SK-N-SH (cell line): ENCODE data around the gene OR6A2. TPM values are rescaled to one million over a fixed set of nuclear protein-coding genes. Genes with fewer than 3 reads are reported as not detected.

Experiments used
- CTCF ChIA-PET: fragments of 300-600, 350-600 bp; formaldehyde crosslinking; extraction: SDS; loops from one replicate; lab custom pipeline; 2021; lab: Yijun Ruan, JAX
- POLR2A ChIA-PET: fragments of 350-600 bp; sonication (Branson Sonifier 250); formaldehyde crosslinking; extraction: SDS; loops from one replicate; lab custom pipeline; 2020; ENCODE audit warnings: antibody characterized with exemption, inconsistent platforms; lab: Yijun Ruan, JAX
- DNase-seq: peaks from one replicate; pipeline ENCODE4 v3.0.0; 2012
- H2AFZ ChIP-seq: fragments of 200-600 bp; sonication (generic); 2 replicates; pipeline ENCODE4 v1.8.1; 2016; ENCODE audit warnings: antibody characterized with exemption, mild to moderate bottlenecking, low read depth
- H3F3A ChIP-seq: fragments of 200-600 bp; sonication (generic); replicated peaks from 2 replicates; pipeline ENCODE3; 2016; ENCODE audit warnings: antibody characterized with exemption, mild to moderate bottlenecking; ENCODE audit not compliant: insufficient read depth
- H3K27ac ChIP-seq, 2 experiments: fragments of 200-500 bp in 1 of 2; fragments of 200-600 bp in 1 of 2; sonication (Bioruptor generic) in 1 of 2; sonication (generic), shearing (Covaris generic) in 1 of 2; 2 replicates each; pipeline versions ENCODE4 v1.5.1 to v1.6.1; 2014 to 2016; ENCODE audit warnings: low read depth in 2 of 2, inconsistent platforms in 1 of 2, low read length in 1 of 2, mild to moderate bottlenecking in 1 of 2, mixed read lengths in 1 of 2
- H3K27me3 ChIP-seq: fragments of 200-600 bp; sonication (generic), shearing (Covaris generic); 2 replicates; pipeline ENCODE4 v1.6.1; 2016; ENCODE audit warnings: mixed run types; ENCODE audit not compliant: insufficient read depth
- H3K36me3 ChIP-seq, 2 experiments: fragments of 200-500 bp in 1 of 2; fragments of 200-600 bp in 1 of 2; sonication (Bioruptor generic) in 1 of 2; sonication (generic) in 1 of 2; replicated peaks in 1 of 2; 2 replicates each; pipeline versions ENCODE3 to v1.5.1; 2014 to 2016; ENCODE audit warnings: low read length in 1 of 2, mild to moderate bottlenecking in 1 of 2; ENCODE audit not compliant: insufficient read depth in 2 of 2, control insufficient read depth in 1 of 2
- H3K4me1 ChIP-seq, 2 experiments: fragments of 200-500 bp in 1 of 2; fragments of 200-600 bp in 1 of 2; sonication (Bioruptor generic) in 1 of 2; sonication (generic), shearing (Covaris generic) in 1 of 2; 2 replicates each; pipeline versions ENCODE4 v1.5.1 to v1.6.1; 2014 to 2016; ENCODE audit warnings: low read depth in 1 of 2, low read length in 1 of 2, mixed run types in 1 of 2; ENCODE audit not compliant: insufficient read depth in 2 of 2, control insufficient read depth in 1 of 2
- H3K4me2 ChIP-seq: fragments of 200-600 bp; sonication (generic), shearing (Covaris generic); 2 replicates; pipeline ENCODE4 v1.6.1; 2017; ENCODE audit warnings: mixed run types
- H3K4me3 ChIP-seq, 2 experiments: fragments of 200-500 bp in 1 of 2; fragments of 200-600 bp in 1 of 2; sonication (Bioruptor generic) in 1 of 2; sonication (generic), shearing (Covaris generic) in 1 of 2; 2 replicates each; pipeline versions ENCODE4 v1.5.1 to v1.8.1; 2014 to 2016; ENCODE audit warnings: low read depth in 2 of 2, inconsistent platforms in 1 of 2, low read length in 1 of 2, mild to moderate bottlenecking in 1 of 2, mixed read lengths in 1 of 2, moderate library complexity in 1 of 2
- H3K79me2 ChIP-seq: fragments of 200-600 bp; sonication (generic); 2 replicates; pipeline ENCODE4 v1.8.1; 2017; ENCODE audit warnings: mild to moderate bottlenecking; ENCODE audit not compliant: insufficient read depth
- H3K9ac ChIP-seq: fragments of 200-600 bp; sonication (generic); 2 replicates; pipeline ENCODE4 v1.6.1; 2017; ENCODE audit warnings: mixed run types
- H3K9me2 ChIP-seq: fragments of 200-600 bp; sonication (generic); 2 replicates; pipeline ENCODE4 v1.6.1; 2017; ENCODE audit warnings: mixed run types
- H3K9me3 ChIP-seq: fragments of 200-600 bp; sonication (generic); 2 replicates; pipeline ENCODE4 v1.6.1; 2017; ENCODE audit warnings: mixed run types, mild to moderate bottlenecking, moderate library complexity
- H4K20me1 ChIP-seq: fragments of 200-600 bp; sonication (generic); 2 replicates; pipeline ENCODE4 v1.6.1; 2017; ENCODE audit warnings: mild to moderate bottlenecking, mixed run types; ENCODE audit not compliant: insufficient read depth
- CHD2 ChIP-seq: fragments of 150-350 bp; IDR thresholded peaks from 2 replicates; pipeline ENCODE4 v1.6.1; 2018; ENCODE audit warnings: low read length; ENCODE audit not compliant: partially characterized antibody
- EP300 ChIP-seq, 2 experiments: IDR thresholded peaks; 2 replicates each; pipeline versions ENCODE4 v1.4.0 to v1.6.1; 2012; ENCODE audit warnings: borderline replicate concordance in 1 of 2, low read depth in 1 of 2, low read length in 1 of 2
- GATA2 ChIP-seq: sonication (generic); formaldehyde crosslinking; IDR thresholded peaks from 2 replicates; pipeline ENCODE4 v1.5.0; 2020; ENCODE audit warnings: mild to moderate bottlenecking, missing genetic modification reagents
- IRF3 ChIP-seq: fragments of 150-350 bp; IDR thresholded peaks from 2 replicates; pipeline ENCODE4 v1.6.1; 2016; ENCODE audit warnings: mild to moderate bottlenecking, low read depth, low read length
- MEF2A ChIP-seq: IDR thresholded peaks from 2 replicates; pipeline ENCODE4 v1.4.0; 2012; ENCODE audit warnings: low read depth, borderline replicate concordance
- MXI1 ChIP-seq: IDR thresholded peaks from 2 replicates; pipeline ENCODE4 v1.6.1; 2012; ENCODE audit warnings: mild to moderate bottlenecking, low read depth, low read length, improper control_type of control experiment
- NRF1 ChIP-seq: IDR thresholded peaks from 2 replicates; pipeline ENCODE4 v1.6.1; 2012; ENCODE audit warnings: low read depth, mild to moderate bottlenecking, low read length
- PBX3 ChIP-seq: IDR thresholded peaks from 2 replicates; pipeline ENCODE4; 2012
- REST ChIP-seq: IDR thresholded peaks from 2 replicates; pipeline ENCODE4 v1.6.1; 2012; ENCODE audit warnings: mild to moderate bottlenecking, low read depth, low read length, moderate library complexity
- SIN3A ChIP-seq: IDR thresholded peaks from 2 replicates; pipeline ENCODE4 v1.6.1; 2012; ENCODE audit warnings: low read depth, mild to moderate bottlenecking, low read length, moderate library complexity, borderline replicate concordance
- TAF1 ChIP-seq: IDR thresholded peaks from 2 replicates; pipeline ENCODE4 v1.6.1; 2012; ENCODE audit warnings: low read depth, mild to moderate bottlenecking, low read length, moderate library complexity, borderline replicate concordance
- USF2 ChIP-seq: fragments of 150-350 bp; IDR thresholded peaks from 2 replicates; pipeline ENCODE4 v1.6.1; 2017; ENCODE audit warnings: antibody characterized with exemption, low read length, low read depth, borderline replicate concordance
- YY1 ChIP-seq: IDR thresholded peaks from 2 replicates; pipeline ENCODE4 v1.4.0; 2012; ENCODE audit warnings: low read depth, mild to moderate bottlenecking
- WGBS: methylation state at CpG from one replicate; pipeline ENCODE4 v1.1.6; 2017; ENCODE audit warnings: low lambda C conversion rate; 5-methylcytosine and 5-hydroxymethylcytosine counted together
- polyA plus RNA-seq, 3 experiments: library from polyadenylated mRNA; depleted of rRNA; stranded (reverse); fragments of >200 nt; gene quantifications; 2 replicates each; pipeline ENCODE4 v1.2.3, GENCODE V29; 2012

OR6A2 gene
- polyA plus RNA-seq, 1 of the 3 experiments (the other 2 are of a cell fraction), result not detected

- TF ChIP-seq REST, result no peak
- no peak for TF ChIP-seq USF2
- TF ChIP-seq YY1, result no peak
- TF ChIP-seq IRF3, result no peak
- no peak for TF ChIP-seq NRF1
These were observed 8.9 kb downstream of the OR6A2 start (continued) for GRCh38 chr11:6790546-6790945.

- H3K4me3 ChIP-seq, result no peak within 1 kb of the TSS
- no peaks in the 10 kb centered on the region for H3K79me2 ChIP-seq
- DNase-seq, result no peak
- H3K36me3 ChIP-seq, result no peaks in the 10 kb centered on the region
- H3K27me3 ChIP-seq, result peaks cover 4% of the 10 kb centered on the region; the same call in 1 of the 2 replicates
- H3F3A ChIP-seq, result no peaks in the 10 kb centered on the region
- no peak for TF ChIP-seq CHD2
- no peak for TF ChIP-seq TAF1
- TF ChIP-seq MEF2A, result no peak
- TF ChIP-seq MXI1, result no peak
- TF ChIP-seq GATA2, result no peak
- TF ChIP-seq SIN3A, result no peak
- TF ChIP-seq EP300 (IDR thresholded peaks at IDR 0.05; ENCODE audit: borderline replicate concordance in 1 of 2, low read depth in 1 of 2, low read length in 1 of 2), result no peak
- TF ChIP-seq PBX3, result no peak
- no peak for TF ChIP-seq REST
- TF ChIP-seq, all 33 proteins: peak for 0
- no peaks in the 10 kb centered on the region for H3K9me2 ChIP-seq
- no peaks in the 10 kb centered on the region for H4K20me1 ChIP-seq
- no peak within 1 kb of the TSS for H3K27ac ChIP-seq
- ChIA-PET POLR2A (no interaction called here), CTCF (interaction anchor here (1.0 kb wide), 1 partner anchor 77 kb away, joined by 3 read pairs; no protein-coding TSS in a partner anchor)
- no peaks in the 10 kb centered on the region for H3K4me1 ChIP-seq
- no peak within 1 kb of the TSS for H3K9ac ChIP-seq
- H3K9me3 ChIP-seq, result no peaks in the 10 kb centered on the region
- H3K4me2 ChIP-seq, result no peak within 1 kb of the TSS
- no peak within 1 kb of the TSS for H2AFZ ChIP-seq
- 0% methylated on average over 2 of the region's 2 CpGs for WGBS
These were observed 16.8 kb downstream of the OR6A2 start, which contains the start of gene OR2AG1 for GRCh38 chr11:6782720-6783119. TSS of gene OR2AG1 (plus strand) at chr11:6783020. CDS start at chr11:6785038, 2,018 bp downstream.
